ENCODE data around the gene RNASE8. TPM values are rescaled to one million over a fixed set of nuclear protein-coding genes. Genes with fewer than 3 reads are reported as not detected.
A peak's percentile ranks its signal among the peaks of the same experiment; 100 is the strongest.

The RNASE8 gene
- total RNA-seq, 1 experiment from 2014 or later: not detected

DNA sequence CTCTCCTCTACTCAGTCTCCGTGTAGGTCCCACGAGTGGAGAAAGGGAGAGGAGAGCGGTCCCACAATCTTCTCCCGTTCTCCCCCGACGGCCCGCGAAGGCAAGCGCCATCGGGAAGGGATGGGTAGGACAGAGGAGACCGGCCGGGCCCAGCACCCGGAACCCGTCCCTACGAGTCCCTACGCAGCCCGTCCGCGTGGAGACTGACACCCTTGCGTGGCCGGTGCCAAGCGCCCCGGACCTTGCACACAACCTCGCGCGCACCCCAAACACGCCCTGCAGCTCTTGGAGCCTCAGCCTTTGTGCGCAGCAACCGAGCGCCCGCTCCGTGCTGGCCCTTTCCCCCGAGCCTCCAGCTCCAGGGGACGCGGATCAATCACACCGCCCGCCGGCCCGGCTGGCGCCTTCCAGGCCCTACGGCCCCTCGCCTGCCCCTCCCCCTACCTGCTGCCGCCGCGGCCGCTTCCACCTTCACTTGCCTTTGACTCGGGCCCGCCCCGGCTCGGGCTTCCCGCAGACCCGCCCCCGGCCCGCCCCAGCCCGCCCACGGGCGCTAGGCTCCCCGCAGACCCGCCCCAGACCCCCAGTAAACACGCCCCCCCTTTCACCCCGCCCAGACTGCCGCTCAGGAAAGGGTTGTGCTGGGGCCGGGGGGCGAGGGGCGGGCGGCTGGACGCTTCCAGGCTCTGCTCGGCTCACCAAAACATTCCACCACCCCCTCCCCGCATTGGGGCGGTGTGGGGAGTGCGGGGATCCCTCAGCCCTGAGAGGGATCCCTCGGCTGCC, 32.8 kb upstream of the RNASE8 start, which contains the start of gene NDRG2:
Gene NDRG2 (minus strand): TSS at position 477 of the 786 bp plus-strand sequence. CDS start 1,746 bp downstream, outside the sequence.
- Histone ChIP-seq H3K9me3 (ENCODE audit: low read length) (no peaks in the 10 kb centered on the region), H4K20me1 (ENCODE audit: low read length) (no peaks in the 10 kb centered on the region), H3F3A (ENCODE audit: low read length, unreplicated experiment) (no peaks in the 10 kb centered on the region), H3K9ac (ENCODE audit: low read length) (no peak within 1 kb of the TSS), H3K4me3 (ENCODE audit: low read length) (peak within 1 kb of the TSS; percentile 58), H3K36me3 (ENCODE audit: low read depth, low read length) (no peaks in the 10 kb centered on the region), H3K79me2 (ENCODE audit: low read length) (no peaks in the 10 kb centered on the region), H3K27ac (ENCODE audit: low read length) (no peak within 1 kb of the TSS), H3K4me2 (ENCODE audit: low read length) (peak within 1 kb of the TSS; percentile 79), H3K9me2 (replicated peaks; ENCODE audit: low read length) (no peaks in the 10 kb centered on the region), H3K4me1 (ENCODE audit: insufficient read depth, low read length) (0 out of 2 replicates have a peak, but pooled peaks cover 4% of the 10 kb centered on the region), H2AFZ (ENCODE audit: low read length) (peak within 1 kb of the TSS; percentile 61; the same call in 1 of the 2 replicates), H3K27me3 (ENCODE audit: low read length) (peaks cover 66% of the 10 kb centered on the region)
- ChIA-PET CTCF (no interaction called here), POLR2A (ENCODE audit: unreplicated experiment) (no interaction called here)
- no peak for DNase-seq
- ATAC-seq: peak; percentile 37; the same call in 1 of the 2 replicates
- no TSS peak for BruUV-seq (replicated peaks)
- TF ChIP-seq EZH2phosphoT487 (IDR thresholded peaks at IDR 0.05; ENCODE audit: borderline replicate concordance, low read length) (no peak), EZH2 (IDR thresholded peaks at IDR 0.05; ENCODE audit: low read length, unreplicated experiment) (no peak)
- intact Hi-C loops (cut with micrococcal nuclease): no loop called here

DNA sequence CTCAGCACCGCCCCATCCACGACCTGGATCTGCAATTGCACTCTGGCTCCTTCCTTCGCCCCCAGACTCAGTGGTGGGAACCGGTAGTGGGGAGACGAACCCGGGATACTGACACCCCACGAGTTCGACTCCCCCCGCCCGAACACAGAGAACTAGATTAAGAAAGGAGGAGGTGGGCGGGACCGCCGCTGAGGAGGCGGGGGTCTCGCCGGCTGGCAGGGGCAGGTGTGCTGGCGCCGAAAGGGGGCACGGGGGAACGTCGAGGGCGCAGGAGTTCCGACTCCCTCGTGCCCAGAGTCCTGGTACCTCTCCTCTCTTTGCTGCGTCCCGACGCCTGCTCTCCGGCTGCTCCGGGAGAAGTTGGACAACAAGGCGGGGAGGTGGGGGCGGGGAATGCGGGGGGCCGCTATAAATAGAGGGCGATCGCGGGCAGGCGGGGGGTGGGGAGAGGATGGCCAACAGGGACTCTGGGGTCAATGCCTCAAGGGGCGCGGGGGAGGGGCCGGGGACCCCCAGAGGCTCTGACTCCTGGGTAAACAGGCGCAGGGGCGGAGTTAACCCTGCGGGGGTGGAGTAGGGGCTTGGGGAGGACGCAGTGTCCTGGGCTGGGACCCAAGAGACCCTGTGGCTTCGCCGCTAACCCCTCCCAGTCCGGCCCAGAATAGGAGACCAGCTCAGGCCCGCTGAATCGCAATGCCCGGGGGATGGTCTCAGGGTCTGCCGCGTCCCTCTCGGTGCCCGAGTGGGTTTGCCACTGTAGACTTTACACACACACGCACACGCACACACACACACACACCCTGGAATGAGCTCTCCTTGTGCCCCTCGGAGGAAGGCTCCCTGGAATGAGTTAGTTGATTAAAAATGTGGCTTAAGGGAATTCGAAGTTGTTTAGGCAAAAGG, 32.0 kb upstream of the RNASE8 start:
- POLR2A ChIA-PET (ENCODE audit: unreplicated experiment): no interaction called here

More for the DNA sequence above, 32.0 kb upstream of the RNASE8 start:
- TF ChIP-seq EZH2 (IDR thresholded peaks at IDR 0.05; ENCODE audit: low read length, unreplicated experiment) (no peak), EZH2phosphoT487 (IDR thresholded peaks at IDR 0.05; ENCODE audit: borderline replicate concordance, low read length) (no peak)
- TF ChIP-seq, protein P1, sequence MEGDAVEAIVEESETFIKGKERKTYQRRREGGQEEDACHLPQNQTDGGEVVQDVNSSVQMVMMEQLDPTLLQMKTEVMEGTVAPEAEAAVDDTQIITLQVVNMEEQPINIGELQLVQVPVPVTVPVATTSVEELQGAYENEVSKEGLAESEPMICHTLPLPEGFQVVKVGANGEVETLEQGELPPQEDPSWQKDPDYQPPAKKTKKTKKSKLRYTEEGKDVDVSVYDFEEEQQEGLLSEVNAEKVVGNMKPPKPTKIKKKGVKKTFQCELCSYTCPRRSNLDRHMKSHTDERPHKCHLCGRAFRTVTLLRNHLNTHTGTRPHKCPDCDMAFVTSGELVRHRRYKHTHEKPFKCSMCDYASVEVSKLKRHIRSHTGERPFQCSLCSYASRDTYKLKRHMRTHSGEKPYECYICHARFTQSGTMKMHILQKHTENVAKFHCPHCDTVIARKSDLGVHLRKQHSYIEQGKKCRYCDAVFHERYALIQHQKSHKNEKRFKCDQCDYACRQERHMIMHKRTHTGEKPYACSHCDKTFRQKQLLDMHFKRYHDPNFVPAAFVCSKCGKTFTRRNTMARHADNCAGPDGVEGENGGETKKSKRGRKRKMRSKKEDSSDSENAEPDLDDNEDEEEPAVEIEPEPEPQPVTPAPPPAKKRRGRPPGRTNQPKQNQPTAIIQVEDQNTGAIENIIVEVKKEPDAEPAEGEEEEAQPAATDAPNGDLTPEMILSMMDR (conservative IDR thresholded peaks at IDR 0.05; ENCODE audit: low read depth, low read length): no peak
- BruUV-seq (replicated peaks): no TSS peak
- Histone ChIP-seq H3F3A (ENCODE audit: low read length, unreplicated experiment) (no peaks in the 10 kb centered on the region), H3K4me3 (ENCODE audit: low read length) (peak overlapping the region; percentile 58), H3K4me1 (ENCODE audit: insufficient read depth, low read length) (0 out of 2 replicates have a peak, but pooled peaks cover 4% of the 10 kb centered on the region), H3K9me2 (replicated peaks; ENCODE audit: low read length) (no peaks in the 10 kb centered on the region), H4K20me1 (ENCODE audit: low read length) (no peaks in the 10 kb centered on the region), H3K27ac (ENCODE audit: low read length) (no peak overlapping the region), H3K4me2 (ENCODE audit: low read length) (peak overlapping the region; percentile 77), H3K9me3 (ENCODE audit: low read length) (no peaks in the 10 kb centered on the region), H3K36me3 (ENCODE audit: low read depth, low read length) (no peaks in the 10 kb centered on the region), H3K27me3 (ENCODE audit: low read length) (peaks cover 70% of the 10 kb centered on the region), H3K9ac (ENCODE audit: low read length) (no peak overlapping the region), H3K79me2 (ENCODE audit: low read length) (no peaks in the 10 kb centered on the region), H2AFZ (ENCODE audit: low read length) (peak overlapping the region; percentile 61; the same call in 1 of the 2 replicates)
- CTCF ChIA-PET: no interaction called here
- ATAC-seq: no peak
- intact Hi-C loops (cut with micrococcal nuclease): no loop called here
- no peak for DNase-seq

Measured in PC-3 (cell line).